NCI-H1417 treated with DMSO at 0.1 percent for 48 hours (cell line): ENCODE measurements around the gene NECTIN1.

Experiments used
- DNase-seq: peaks from one replicate; lab custom pipeline; 2025; lab: John Stamatoyannopoulos, UW

NECTIN1 gene, protein sequence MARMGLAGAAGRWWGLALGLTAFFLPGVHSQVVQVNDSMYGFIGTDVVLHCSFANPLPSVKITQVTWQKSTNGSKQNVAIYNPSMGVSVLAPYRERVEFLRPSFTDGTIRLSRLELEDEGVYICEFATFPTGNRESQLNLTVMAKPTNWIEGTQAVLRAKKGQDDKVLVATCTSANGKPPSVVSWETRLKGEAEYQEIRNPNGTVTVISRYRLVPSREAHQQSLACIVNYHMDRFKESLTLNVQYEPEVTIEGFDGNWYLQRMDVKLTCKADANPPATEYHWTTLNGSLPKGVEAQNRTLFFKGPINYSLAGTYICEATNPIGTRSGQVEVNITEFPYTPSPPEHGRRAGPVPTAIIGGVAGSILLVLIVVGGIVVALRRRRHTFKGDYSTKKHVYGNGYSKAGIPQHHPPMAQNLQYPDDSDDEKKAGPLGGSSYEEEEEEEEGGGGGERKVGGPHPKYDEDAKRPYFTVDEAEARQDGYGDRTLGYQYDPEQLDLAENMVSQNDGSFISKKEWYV

GRCh38 chr11:119728651-119729580, at the start of gene NECTIN1:
Gene NECTIN1, minus strand, starts transcription at chr11:119729200. Its CDS starts 647 bp downstream, at chr11:119728553.
- no peak for DNase-seq

DNA sequence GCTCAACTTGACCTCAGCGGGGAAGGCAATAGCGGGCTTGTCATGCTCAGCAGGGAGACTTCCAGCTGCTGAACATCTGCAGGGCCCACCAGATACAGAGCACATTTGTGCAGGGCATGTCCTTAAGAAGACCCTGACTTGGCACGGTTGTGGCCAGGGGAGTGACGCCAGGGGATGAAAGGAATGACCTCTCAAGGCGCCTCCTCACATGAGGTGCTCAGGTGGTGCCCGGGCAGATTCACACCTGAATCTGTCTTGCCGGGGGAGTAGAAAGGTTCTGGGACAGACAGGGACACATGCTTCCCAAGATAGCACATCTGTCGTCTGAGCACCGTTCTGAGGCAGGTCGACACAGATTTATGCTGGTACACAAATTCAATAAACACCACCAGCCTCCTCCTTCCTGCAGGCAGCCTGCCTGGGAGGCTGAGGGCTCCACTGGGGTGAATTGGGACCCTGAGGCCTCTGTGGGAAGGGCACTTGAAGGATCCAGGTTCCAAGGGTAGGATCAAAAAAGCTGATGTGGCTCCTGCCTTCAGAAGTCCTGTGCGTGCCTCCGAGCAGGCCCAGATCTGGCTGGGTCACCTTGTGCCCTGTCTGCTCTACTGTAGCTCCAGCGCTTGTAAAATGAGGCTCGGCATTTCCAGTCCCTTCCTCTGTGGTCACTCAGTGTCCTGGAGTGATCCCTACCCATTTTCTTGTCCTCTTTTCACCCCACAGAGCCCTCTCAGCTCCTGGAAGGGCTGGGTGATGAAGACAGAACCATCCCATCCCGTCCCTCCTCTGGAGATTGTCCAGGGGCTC, 49.6 kb upstream of the NECTIN1 start:
- DNase-seq, result no peak

DNA sequence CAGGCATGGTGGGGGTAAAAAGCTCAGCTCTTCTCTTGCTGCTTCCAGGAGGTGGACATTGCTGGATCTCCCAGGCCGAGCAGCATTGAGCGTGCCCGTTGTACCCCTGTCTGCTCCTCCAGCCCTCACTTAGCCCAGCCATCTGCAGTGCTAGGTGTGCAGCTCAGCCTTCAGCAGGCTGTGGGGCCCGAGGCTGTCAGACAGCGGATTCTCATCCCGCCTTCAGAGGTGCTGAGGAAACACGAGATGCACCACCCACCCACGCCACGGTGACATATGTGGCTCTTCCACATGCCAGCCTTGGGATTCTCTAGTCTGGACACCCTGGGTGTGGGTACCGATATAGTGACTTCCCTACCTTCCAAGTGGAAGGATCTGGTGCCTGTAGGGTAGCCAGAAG, 48.9 kb upstream of the NECTIN1 start:
- no peak for DNase-seq

DNA sequence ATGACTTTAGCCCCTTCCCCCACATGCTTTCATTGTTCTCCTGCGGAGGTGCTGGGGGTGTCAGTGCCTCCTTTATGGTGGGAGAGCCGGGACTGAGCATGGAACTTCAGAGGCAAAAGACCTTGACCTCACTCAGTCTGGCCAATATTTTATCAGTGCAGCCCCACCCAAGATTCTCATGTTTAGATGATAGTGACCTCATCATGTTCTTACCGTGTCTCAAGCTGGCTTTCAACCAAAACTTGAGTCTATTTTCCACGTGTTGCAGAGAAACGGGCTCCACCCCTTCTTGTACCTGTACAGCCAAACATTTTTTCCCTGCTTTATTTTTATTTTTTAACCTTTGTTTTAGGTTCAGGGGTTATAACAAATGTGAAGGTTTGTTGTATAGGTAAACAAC, 47.7 kb upstream of the NECTIN1 start:
- DNase-seq, result no peak

GRCh38 chr11:119776031-119776636, 47.1 kb upstream of the NECTIN1 start:
- no peak for DNase-seq

GRCh38 chr11:119774172-119774763, 45.3 kb upstream of the NECTIN1 start:
- DNase-seq, result no peak

GRCh38 chr11:119772641-119773415, 43.8 kb upstream of the NECTIN1 start:
- no peak for DNase-seq

DNA sequence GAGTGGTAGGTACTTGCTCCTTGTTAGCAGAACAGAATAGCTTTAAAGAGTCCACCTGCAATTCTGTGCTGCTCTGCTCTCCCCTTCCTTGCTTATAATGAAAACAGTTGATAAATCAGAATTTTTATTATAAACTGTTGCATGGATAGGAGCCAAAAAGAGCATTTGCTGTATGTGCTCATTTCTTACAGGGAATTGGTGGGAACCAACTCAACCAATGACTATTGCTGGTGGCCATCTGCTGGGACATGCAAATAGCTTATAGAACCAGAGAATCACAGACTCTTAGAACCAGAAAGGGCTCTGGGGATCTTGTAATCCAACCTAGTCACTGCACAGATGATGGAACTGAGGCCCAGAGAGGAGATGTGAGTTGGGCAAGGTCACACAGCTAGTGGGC, 43.1 kb upstream of the NECTIN1 start:
- no peak for DNase-seq

- DNase-seq, result no peak
These were observed 42.3 kb upstream of the NECTIN1 start for GRCh38 chr11:119771172-119771770.

DNA sequence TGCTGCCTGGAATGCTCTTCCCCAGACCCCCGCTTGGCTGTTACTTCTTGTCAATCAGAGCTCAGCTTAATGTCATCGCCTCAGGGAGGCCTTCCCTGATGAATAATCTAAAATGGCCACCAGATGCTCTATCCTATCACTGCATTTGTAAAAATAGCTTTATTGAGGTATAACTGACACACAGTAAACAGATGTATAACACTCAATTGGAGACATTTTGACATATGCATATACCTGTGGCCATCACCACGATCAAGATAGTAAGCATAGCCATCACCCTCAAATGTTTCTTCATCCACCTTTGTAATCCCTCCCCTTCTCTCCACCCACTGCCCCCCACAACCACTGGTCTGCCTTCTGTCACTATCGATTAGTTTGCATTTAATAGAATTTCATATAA, 36.6 kb upstream of the NECTIN1 start:
- no peak for DNase-seq

- no peak for DNase-seq
These were observed 35.3 kb upstream of the NECTIN1 start for GRCh38 chr11:119764108-119764868.

DNA sequence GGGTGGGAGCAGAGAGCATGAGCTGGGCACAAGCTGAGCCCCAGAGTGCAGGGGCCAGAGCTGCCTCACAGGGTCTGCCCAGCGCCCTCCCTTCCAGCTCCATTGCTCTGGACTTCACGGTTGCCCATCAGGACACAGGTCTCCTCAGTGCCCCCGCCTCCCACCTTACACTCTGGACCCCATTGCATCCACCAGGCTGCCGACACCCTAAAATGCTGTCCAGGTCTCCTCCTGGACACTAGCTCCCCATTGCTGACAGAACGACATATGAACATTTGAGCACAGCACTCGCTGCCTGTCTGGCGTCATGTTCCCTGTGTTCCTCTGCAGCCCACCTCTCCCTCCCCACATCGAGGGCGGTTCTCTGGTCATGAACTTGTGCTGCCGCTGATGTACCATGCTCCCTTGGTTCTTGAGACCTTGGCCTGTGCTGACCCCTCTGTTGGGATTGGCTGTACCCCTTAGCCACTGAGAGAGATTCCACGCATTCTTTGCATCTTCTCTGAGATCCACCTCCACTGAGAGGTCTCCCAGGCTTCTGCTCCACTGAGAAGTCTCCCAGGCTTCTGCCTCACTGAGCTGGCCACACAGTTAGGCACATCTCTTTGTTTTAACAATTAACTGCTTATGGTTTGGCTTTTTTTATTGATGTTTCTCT, 34.2 kb upstream of the NECTIN1 start:
- DNase-seq, result no peak

DNA sequence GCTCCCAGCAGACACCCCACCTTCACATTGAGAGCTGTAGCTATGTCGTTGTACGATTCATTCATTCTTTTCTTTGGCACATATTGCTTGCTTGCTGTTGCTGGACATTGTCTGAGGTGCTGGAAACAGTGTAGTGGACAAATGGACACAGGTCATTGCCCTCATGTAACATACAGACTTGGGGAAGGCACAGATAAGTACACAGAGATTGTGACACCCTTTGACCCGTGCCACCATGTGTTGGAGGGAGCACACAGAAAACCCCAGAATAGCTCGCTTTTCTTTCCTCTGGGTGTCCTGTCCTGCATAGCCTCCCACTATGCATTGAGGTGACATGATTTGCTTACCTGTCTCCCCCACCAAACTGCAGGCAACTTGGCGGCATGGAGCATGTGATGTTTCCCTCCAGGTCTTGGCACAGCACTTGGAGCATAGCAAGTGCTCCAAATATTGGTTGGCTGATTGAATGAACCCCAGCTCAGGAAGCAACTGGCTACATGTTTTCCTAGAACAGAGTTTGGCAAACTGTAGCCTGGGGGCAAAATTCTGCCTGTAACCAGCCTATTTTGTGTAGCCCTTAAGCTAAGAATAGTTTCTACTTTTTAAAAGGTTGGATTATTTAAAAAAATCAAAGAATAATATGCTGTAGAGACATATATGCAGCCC, 30.9 kb upstream of the NECTIN1 start:
- no peak for DNase-seq

DNA sequence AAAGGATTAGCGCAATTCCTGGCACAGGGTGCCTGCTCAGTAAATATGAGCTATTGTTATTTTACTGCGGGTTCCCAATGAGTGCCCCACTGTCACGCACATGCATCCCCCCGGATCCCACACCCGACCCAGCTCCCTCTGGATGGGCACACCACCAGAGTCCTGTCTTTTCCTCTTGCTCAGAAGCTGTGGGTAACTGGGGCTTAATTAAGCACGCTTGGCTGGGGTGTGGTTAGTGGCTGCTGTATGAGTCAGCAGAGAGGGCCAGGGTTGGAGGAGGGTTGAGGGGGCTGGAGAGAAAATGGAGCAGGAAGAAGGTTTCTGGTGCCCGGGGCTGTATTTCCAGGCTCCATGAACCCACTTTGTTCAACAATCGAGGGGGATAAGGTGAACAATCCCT, 30.3 kb upstream of the NECTIN1 start:
- DNase-seq, result no peak

GRCh38 chr11:119758291-119758690, 29.3 kb upstream of the NECTIN1 start:
- no peak for DNase-seq

- no peak for DNase-seq
These were observed 28.4 kb upstream of the NECTIN1 start for GRCh38 chr11:119757378-119757777.

DNA sequence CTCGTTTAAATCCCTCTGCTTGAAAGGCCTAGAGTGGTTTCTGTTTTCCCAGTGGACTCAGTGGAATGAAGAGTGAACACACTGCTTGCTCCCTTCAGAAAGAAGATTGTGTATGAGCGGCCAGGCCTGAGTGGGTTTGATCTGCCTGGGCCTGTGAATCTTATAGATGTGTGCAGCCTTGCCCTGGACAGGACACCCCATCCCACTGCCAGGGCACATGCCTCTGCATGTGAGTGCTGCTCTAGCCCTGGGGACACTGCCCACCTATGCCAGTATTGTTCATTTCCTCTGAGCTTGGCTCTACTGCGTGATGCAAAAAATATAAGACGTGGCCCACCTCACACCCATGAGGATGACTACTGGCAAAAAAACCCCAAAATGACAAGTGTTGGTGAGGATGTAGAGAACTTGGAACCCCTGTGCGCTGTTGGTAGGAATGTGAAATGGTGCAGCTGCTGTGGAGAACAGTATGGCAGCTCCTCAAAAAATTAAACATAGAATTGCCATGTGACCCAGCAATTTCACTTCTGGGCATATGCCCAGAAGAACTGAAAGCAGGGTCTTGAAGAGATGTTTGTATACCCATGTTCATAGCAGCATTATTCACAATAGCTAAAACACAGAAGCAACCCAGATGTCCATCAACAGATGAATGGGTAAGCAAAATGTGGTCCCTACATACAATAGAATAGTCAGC, 27.3 kb upstream of the NECTIN1 start:
- DNase-seq, result no peak
